Brain microvascular endothelial cell (primary cell): ENCODE measurements around the gene ANO9.

Experiments
- DNase-seq: peaks from one replicate; pipeline ENCODE4 v3.0.0-alpha.2; 2020
- H3K27ac ChIP-seq: fragments of 250-450 bp; sonication (Bioruptor Pico); 2 replicates; pipeline ENCODE4 v1.5.1; 2020; ENCODE audit warnings: mild to moderate bottlenecking, moderate library complexity
- H3K27me3 ChIP-seq: fragments of 250-450 bp; sonication (Bioruptor Pico); replicated peaks from 2 replicates; pipeline ENCODE4 v1.5.1; 2020; ENCODE audit warnings: mild to moderate bottlenecking
- H3K36me3 ChIP-seq: fragments of 250-450 bp; sonication (Bioruptor Pico); replicated peaks from 2 replicates; pipeline ENCODE4 v1.5.1; 2020; ENCODE audit warnings: mild to moderate bottlenecking
- H3K4me3 ChIP-seq: 2 replicates; pipeline ENCODE4 v1.5.1; 2011; ENCODE audit warnings: low read depth, mild to moderate bottlenecking, control low read depth, low read length, moderate library complexity
- in situ Hi-C: cut with HindIII; loops from 2 replicates; pipeline ENCODE4 v1.10.0; 2017; ENCODE audit warnings: low sequenced_read_pairs, low pct_ligation_motif_present
- TF ChIP-seq, protein P1 (sequence below): IDR thresholded peaks from 2 replicates; pipeline ENCODE4 v1.5.1; 2011; ENCODE audit warnings: low read depth, mild to moderate bottlenecking, moderate library complexity, low read length, control low read depth, inconsistent platforms; ENCODE audit errors: missing control alignments

ANO9 gene

DNA sequence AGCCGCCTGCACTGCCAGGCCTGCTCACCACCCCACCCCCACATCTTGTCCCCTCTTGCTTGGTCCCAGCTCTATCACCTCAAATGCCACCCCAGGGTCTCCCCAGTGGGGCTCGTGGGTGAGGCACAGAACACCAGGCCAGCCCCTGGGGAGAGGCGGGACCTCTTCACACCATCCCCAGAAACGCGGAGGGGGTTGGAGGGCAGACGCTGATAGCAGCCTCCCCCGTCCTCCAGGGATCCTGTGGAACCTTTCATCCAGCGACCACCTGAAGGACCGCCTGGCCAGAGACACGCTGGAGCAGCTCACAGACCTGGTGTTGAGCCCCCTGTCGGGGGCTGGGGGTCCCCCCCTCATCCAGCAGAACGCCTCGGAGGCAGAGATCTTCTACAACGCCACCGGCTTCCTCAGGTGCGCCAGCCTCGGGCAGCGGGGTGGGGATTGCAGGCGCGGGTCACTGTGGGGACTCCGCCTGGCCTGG is 42.0 kb downstream of the ANO9 start:
- H3K27ac ChIP-seq, result no peak overlapping the region
- in situ Hi-C loops, result no loop called here
- TF ChIP-seq, protein P1, sequence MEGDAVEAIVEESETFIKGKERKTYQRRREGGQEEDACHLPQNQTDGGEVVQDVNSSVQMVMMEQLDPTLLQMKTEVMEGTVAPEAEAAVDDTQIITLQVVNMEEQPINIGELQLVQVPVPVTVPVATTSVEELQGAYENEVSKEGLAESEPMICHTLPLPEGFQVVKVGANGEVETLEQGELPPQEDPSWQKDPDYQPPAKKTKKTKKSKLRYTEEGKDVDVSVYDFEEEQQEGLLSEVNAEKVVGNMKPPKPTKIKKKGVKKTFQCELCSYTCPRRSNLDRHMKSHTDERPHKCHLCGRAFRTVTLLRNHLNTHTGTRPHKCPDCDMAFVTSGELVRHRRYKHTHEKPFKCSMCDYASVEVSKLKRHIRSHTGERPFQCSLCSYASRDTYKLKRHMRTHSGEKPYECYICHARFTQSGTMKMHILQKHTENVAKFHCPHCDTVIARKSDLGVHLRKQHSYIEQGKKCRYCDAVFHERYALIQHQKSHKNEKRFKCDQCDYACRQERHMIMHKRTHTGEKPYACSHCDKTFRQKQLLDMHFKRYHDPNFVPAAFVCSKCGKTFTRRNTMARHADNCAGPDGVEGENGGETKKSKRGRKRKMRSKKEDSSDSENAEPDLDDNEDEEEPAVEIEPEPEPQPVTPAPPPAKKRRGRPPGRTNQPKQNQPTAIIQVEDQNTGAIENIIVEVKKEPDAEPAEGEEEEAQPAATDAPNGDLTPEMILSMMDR, result no peak
- H3K4me3 ChIP-seq, result no peak overlapping the region
- H3K27me3 ChIP-seq, result peaks cover 8% of the 10 kb centered on the region
- DNase-seq, result no peak
- H3K36me3 ChIP-seq, result no peaks in the 10 kb centered on the region

DNA sequence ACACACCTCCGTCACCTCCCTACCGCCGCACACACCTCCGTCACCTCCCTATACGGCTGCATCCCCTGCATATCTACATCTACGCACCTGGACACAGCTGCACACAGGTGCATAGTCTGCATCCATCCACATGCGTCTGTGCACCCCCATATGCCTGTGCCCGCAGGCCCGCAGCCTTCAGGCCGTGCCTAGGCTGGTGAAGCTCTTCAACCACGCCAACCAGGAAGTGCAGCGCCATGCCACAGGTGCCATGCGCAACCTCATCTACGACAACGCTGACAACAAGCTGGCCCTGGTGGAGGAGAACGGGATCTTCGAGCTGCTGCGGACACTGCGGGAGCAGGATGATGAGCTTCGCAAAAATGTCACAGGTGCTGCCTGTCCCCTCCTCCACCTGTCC is 43.0 kb downstream of the ANO9 start:
- in situ Hi-C loops, result no loop called here
- Histone ChIP-seq H3K4me3 (no peak overlapping the region), H3K27ac (no peak overlapping the region), H3K36me3 (no peaks in the 10 kb centered on the region), H3K27me3 (peaks cover 8% of the 10 kb centered on the region)
- TF ChIP-seq, protein P1, result no peak
- DNase-seq, result no peak

DNA sequence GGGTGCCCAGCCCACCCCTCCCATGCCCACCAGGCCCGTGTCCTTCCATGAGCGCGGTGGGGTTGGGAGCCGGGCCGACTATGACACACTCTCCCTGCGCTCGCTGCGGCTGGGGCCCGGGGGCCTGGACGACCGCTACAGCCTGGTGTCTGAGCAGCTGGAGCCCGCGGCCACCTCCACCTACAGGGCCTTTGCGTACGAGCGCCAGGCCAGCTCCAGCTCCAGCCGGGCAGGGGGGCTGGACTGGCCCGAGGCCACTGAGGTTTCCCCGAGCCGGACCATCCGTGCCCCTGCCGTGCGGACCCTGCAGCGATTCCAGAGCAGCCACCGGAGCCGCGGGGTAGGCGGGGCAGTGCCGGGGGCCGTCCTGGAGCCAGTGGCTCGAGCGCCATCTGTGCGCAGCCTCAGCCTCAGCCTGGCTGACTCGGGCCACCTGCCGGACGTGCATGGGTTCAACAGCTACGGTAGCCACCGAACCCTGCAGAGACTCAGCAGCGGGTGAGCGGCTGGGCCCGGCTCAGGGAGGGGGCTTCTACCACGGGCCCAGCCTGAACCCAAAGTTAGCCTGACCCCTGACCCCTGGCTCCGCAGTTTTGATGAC is 44.8 kb downstream of the ANO9 start:
- no peaks in the 10 kb centered on the region for H3K36me3 ChIP-seq
- peak overlapping the region; percentile 46 for H3K4me3 ChIP-seq
- in situ Hi-C loops, result no loop called here
- no peak overlapping the region for H3K27ac ChIP-seq
- peaks cover 8% of the 10 kb centered on the region for H3K27me3 ChIP-seq
- TF ChIP-seq, protein P1, result peak; percentile 71
- DNase-seq, result peak; percentile 68

DNA sequence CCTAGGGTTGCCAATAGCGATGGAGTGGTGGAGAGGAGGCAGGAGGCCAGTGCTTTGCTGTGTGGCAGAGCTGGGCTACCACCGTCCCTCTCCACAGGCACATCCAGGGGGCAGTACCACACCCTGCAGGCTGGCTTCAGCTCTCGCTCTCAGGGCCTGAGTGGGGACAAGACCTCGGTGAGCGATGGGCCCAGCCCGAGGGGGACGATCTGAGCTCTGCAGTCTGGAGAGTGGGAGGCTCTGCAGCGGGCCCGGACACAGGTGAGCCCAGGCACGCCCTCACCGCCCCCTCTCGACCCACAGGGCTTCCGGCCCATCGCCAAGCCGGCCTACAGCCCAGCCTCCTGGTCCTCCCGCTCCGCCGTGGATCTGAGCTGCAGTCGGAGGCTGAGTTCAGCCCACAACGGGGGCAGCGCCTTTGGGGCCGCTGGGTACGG is 45.3 kb downstream of the ANO9 start:
- Histone ChIP-seq H3K27me3 (peaks cover 8% of the 10 kb centered on the region), H3K36me3 (no peaks in the 10 kb centered on the region), H3K27ac (no peak overlapping the region), H3K4me3 (peak overlapping the region; percentile 46)
- TF ChIP-seq, protein P1, result peak; percentile 58
- in situ Hi-C loops, result no loop called here
- DNase-seq, result no peak

DNA sequence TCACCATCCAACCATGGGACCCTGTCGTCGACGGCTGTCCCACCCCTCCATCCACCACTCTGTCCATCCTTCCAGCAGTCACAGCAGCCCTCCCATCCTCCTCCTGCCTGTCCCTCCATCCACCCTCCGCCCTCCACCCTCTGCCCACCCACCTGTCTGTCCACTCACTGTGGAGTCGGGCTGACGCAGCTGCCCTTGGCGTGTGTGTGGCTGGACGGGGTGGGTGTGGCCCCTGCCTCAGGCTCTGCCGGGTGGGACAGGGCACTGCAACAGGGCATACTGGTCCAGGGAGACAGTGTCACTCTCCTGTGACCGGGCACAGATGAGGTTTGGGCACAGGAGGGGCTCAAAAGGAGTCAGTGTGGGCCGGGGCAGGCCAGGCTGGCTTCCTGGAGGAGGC is 45.9 kb downstream of the ANO9 start:
- H3K27ac ChIP-seq, result no peak overlapping the region
- no peaks in the 10 kb centered on the region for H3K36me3 ChIP-seq
- peaks cover 8% of the 10 kb centered on the region for H3K27me3 ChIP-seq
- TF ChIP-seq, protein P1, result no peak
- H3K4me3 ChIP-seq, result no peak overlapping the region
- DNase-seq, result no peak
- in situ Hi-C loops, result no loop called here
